ENCODE data around the gene SMIM45.

Gene SMIM45

GRCh38 chr22:41957941-41958556 is 6.1 kb downstream of the SMIM45 start:
- TF ChIP-seq, protein P1, sequence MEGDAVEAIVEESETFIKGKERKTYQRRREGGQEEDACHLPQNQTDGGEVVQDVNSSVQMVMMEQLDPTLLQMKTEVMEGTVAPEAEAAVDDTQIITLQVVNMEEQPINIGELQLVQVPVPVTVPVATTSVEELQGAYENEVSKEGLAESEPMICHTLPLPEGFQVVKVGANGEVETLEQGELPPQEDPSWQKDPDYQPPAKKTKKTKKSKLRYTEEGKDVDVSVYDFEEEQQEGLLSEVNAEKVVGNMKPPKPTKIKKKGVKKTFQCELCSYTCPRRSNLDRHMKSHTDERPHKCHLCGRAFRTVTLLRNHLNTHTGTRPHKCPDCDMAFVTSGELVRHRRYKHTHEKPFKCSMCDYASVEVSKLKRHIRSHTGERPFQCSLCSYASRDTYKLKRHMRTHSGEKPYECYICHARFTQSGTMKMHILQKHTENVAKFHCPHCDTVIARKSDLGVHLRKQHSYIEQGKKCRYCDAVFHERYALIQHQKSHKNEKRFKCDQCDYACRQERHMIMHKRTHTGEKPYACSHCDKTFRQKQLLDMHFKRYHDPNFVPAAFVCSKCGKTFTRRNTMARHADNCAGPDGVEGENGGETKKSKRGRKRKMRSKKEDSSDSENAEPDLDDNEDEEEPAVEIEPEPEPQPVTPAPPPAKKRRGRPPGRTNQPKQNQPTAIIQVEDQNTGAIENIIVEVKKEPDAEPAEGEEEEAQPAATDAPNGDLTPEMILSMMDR (IDR thresholded peaks at IDR 0.05; ENCODE audit: low read depth, low read length), result no peak
- no peak for DNase-seq (ENCODE audit: low read depth, low spot score)
- in situ Hi-C loops (cut with HindIII; ENCODE audit: low sequenced_read_pairs), result no loop called here
- no peak overlapping the region for H3K4me3 ChIP-seq (ENCODE audit: low read depth, low read length)

- no peak overlapping the region for H3K4me3 ChIP-seq (ENCODE audit: low read depth, low read length)
- in situ Hi-C loops (cut with HindIII; ENCODE audit: low sequenced_read_pairs), result no loop called here
- TF ChIP-seq, protein P1 (IDR thresholded peaks at IDR 0.05; ENCODE audit: low read depth, low read length), result no peak
- DNase-seq (ENCODE audit: low read depth, low spot score), result peak; percentile 46
Observed at GRCh38 chr22:41963453-41964111, 11.6 kb downstream of the SMIM45 start.

DNA sequence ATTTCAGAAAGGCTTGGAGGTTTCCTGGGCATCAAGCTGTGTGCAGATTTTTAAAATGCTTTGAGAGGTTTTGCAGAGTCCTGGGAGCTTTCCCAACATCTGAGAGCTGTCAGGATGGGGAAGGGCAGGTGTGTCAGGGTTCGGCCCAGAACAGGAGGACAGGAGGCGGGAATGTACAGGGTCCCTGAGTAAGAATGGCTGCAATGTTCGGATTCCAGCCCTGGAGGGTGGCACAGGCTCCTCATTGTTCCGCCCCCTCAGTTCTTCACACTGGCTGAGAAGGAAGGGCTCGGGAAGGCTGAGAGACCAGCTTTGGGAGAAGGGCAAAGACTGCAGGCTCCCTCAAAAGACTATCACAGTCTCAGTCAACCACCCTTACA is 12.2 kb downstream of the SMIM45 start:
- in situ Hi-C loops (cut with HindIII; ENCODE audit: low sequenced_read_pairs), result no loop called here
- TF ChIP-seq, protein P1 (IDR thresholded peaks at IDR 0.05; ENCODE audit: low read depth, low read length), result no peak
- H3K4me3 ChIP-seq (ENCODE audit: low read depth, low read length), result no peak overlapping the region
- no peak for DNase-seq (ENCODE audit: low read depth, low spot score)

DNA sequence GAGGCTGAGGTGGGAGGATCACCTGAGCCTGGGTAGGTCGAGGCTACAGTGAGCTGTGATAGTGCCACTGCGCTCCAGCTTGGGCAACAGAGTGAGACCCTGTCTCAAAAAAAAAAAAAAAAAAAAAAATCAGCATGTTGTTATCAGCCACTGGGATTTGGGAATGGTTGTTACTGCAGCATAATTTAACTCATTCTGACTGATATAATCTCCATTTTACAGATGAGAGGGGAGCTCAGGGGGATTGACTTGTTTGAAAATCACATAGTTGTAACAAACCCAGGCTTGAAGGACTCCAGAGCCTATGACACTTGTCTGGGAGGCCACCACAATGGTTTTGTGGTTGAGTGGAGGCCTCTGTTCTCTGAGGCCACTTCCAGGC is 14.3 kb downstream of the SMIM45 start:
- DNase-seq (ENCODE audit: low read depth, low spot score), result no peak
- H3K4me3 ChIP-seq (ENCODE audit: low read depth, low read length), result no peak overlapping the region
- TF ChIP-seq, protein P1 (IDR thresholded peaks at IDR 0.05; ENCODE audit: low read depth, low read length), result no peak
- in situ Hi-C loops (cut with HindIII; ENCODE audit: low sequenced_read_pairs), result no loop called here

DNA sequence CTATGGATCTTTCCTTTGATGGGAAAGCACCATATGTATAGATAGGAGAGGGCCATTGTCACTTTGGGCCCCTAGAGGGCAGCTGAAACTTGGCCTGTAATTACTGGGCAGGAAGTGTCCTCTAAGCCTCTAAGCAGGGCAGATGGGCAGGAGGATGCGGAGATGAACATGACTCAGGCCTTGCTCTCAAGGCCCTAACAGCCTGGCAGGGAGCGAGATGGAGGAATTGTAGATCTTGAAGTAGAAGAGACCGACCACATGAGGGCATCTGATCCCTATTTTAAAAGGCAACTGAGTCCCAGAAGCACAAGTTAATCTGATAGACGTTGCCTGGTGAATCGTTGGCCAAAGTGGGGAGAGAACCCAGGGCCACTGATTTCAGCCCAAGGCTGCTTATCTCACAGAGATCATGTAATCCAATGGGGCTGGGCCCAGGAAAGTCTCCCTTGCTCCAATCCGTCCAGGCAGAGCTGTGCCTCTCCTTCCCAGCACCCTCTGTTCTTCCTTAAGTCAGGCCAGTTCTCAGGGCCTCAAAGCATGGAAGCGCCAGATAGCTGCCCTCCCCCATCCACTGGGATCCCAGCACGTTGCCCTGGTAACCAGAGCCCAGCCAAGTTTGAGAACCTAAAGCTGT is 14.8 kb downstream of the SMIM45 start:
- in situ Hi-C loops (cut with HindIII; ENCODE audit: low sequenced_read_pairs), result no loop called here
- TF ChIP-seq, protein P1 (IDR thresholded peaks at IDR 0.05; ENCODE audit: low read depth, low read length), result peak; percentile 38
- DNase-seq (ENCODE audit: low read depth, low spot score), result peak; percentile 85
- no peak overlapping the region for H3K4me3 ChIP-seq (ENCODE audit: low read depth, low read length)

GRCh38 chr22:41968601-41969000 is 16.7 kb downstream of the SMIM45 start:
- in situ Hi-C loops (cut with HindIII; ENCODE audit: low sequenced_read_pairs), result no loop called here
- no peak overlapping the region for H3K4me3 ChIP-seq (ENCODE audit: low read depth, low read length)
- TF ChIP-seq, protein P1 (IDR thresholded peaks at IDR 0.05; ENCODE audit: low read depth, low read length), result no peak
- DNase-seq (ENCODE audit: low read depth, low spot score), result no peak

Measured in astrocyte of the spinal cord (primary cell).